Measurements from ENCODE around the gene UCP2.

Gene UCP2

DNA sequence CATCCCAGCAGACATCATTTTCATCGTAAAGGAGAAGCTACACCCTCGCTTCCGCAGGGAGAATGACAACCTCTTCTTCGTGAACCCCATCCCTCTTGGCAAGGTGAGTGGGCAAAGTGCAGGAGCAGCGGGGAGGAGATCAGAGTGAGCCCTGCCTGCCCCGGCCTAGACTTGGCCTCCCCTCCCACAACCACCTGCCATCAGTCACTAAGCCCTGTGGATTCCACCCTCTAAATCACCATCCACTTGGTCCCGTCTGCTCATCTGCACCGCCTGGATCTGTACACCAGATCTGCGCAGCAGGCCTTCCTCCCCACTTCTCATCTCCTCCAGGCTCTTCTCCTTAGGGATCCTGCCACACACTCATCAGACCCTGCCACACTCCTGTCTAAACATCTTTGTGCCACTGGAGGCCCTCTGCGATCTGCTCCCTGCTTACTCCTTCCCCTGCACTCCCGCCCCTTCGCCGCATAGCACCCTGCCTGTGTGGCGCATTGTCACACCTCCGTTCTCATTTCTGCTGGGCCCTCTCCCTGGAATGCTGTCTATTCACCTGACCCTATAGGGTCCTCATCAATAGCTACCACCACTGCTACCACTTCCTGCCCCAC lies 14.2 kb downstream of the UCP2 start:
- DNase-seq: no peak

DNA sequence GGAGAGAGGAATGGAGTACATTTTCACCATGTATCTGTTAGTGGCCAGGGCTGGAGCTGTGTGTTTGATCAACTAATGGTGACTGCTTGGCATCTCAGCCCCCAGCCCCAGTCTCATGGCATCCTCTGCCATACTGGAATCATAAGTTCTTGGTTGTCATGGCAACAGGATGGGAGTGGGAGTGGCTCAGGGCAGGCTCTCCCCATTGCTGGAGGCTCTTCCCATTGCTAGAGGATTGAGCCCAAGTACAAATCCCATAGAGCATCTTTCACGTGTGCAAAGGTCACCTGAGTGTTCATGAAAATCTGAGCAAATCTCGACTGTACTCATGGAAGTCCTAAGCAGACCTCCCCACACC lies 16.9 kb downstream of the UCP2 start:
- DNase-seq: no peak

DNA sequence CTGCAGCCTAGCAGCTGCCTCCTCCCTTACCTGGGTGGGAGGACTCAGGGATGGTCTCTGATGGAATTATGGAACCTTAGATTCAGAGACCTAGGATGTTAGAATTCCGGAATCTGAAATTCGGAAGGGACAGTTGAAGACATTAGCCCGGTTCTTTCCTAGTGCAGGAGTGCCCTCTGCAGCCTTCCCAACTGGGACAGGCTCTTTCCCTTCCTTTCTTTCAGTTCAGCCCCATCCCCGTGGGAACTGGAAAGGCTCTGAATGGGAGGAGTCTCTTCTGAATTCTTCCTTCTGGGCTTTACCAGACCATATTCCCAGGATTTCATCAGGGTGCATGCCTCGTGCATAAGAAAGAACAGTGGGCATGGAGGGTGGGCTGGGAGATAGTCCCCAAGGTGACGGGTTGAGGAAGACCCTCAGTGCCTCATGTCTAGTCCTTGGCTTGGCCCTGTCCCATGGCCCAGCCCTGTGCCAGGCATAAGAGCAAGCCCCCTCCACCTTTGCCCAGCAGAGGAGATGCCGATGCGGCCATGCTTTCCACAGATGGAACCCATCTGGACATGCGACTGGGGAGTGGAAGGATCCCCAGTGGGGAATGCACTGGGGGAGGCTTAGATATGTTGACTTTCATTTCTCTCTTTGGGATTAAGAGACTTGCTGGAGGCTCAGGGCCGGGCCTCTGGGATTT lies 17.4 kb downstream of the UCP2 start:
- no peak for DNase-seq

DNA sequence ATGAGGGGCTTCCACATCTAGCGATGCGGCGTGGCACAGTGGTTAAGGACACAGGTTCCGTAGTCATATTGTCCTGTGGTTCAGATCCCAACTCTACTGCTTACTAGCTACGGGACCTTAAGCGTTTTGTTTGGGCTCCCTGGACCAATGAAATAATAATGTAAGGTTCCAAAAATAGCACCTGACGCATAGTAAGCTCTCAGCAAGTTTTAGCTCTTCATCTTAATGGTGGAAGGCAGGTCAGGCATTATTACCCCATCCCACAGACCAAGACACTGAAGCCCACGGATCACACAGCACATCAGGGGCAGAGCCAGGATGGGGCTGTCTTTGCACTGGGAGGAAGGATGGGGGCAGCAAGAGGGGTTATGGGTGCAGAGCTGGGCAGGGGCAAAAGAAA lies 18.8 kb downstream of the UCP2 start:
- DNase-seq: no peak

DNA sequence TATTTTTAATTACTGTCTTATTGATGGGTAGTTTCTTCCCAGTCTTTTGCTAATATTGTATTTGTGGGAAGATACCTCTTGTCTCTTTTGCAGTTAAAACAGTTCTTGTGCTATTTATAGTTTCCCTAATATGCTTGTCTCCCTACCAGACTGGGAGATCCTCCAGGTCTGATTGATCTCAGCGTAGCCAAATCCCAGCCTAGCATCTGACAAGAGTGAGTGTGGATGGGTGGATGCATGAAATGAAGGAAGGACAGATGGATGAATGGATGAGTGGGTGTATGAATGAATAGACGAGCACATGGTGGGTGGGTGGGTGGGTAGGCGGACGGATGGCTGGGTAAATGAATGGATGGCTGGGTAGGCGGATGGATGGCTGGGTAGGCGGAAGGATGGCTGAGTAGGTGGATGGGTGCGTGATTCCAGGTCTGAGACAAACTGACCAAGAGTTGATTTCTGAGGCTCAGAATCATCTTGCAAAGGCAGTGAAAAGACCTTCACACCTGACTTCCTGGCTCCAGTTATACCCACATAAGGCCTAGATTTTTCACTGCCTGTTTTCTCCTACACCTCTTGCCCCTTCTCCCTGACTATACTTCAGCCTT lies 20.4 kb downstream of the UCP2 start:
- DNase-seq: no peak

DNA sequence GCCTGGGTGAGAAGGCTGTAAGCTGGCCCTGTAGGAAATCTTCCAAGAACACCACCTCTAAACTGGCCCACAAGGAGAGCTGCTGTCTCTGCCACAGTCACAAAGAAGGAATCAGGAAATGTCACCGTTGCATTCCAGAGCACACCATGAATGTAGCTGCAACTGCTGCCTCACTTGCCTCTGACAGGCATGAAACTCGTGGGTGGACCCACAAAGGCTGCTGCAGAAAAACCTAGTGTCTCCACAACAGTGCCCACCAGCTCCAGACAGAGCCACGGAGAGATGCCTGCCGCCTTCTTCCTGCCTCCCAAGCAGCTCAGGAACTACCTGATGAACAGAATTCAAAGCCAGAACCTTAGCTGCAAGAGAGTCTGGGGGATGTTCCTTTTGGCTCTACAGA lies 21.3 kb downstream of the UCP2 start:
- no peak for DNase-seq

DNA sequence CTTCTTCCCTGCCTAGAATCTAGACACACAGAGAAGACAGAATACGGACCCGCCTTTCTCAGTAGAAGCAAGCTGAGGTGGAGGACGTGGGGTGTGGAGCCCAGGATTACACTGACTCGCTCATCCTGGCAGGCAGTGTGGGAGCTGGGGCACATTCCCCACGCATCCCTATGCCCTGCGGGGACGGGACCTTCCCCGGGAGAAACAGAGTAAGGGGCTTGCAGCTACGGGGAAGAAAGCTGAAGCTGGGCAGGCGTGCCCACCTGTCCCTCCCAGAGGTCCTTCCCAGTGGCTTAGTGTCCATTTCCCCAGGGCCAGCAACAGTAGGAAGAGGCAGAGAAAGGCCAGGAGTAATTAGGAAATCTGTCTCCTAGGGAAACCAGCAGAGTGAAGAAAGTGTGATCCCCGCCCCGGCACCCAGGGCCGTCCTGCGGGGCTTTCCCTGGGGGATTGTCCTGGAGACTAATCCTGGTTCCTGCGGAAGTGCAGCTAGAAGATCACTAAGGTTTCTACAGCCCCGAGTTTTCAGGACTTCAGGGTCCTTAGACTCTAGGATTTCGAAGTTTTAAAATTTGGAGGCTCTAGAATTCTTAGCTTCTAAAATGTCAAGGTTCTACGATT lies 24.0 kb downstream of the UCP2 start:
- no peak for DNase-seq

DNA sequence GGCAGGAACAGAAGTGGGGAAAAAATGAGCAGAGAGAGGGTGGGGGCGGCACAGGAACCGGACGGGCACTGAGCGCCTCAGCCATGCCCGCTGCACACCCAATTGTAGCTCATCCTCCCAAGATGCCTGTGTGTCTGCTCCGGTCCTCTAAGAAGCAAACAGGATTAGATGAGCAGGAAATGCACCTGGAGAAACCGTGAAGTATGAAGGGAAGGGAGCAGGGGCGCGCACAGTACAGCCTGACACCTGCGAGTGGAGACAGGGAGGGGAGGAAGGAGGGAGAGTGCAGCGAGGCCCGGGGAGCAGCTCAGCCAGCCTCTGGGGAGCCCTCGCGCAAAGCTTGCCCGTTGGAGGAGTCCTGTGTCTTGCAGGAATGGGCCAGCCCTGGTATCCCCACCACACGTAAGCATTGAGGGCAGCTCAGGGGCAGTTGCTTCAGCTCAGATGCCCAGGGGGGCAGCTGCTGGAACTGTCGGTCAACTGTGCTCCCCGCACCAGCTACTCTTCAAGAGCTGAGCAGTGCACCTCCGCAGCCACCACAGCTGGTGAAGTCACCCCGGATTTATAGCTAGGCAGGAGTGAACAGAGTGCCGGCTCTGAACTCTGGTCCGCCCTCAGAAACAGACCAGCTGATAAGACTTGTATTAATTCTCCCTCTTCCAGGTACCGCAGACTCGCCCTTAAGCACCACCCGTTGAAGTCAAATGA lies 24.8 kb downstream of the UCP2 start:
- no peak for DNase-seq

DNA sequence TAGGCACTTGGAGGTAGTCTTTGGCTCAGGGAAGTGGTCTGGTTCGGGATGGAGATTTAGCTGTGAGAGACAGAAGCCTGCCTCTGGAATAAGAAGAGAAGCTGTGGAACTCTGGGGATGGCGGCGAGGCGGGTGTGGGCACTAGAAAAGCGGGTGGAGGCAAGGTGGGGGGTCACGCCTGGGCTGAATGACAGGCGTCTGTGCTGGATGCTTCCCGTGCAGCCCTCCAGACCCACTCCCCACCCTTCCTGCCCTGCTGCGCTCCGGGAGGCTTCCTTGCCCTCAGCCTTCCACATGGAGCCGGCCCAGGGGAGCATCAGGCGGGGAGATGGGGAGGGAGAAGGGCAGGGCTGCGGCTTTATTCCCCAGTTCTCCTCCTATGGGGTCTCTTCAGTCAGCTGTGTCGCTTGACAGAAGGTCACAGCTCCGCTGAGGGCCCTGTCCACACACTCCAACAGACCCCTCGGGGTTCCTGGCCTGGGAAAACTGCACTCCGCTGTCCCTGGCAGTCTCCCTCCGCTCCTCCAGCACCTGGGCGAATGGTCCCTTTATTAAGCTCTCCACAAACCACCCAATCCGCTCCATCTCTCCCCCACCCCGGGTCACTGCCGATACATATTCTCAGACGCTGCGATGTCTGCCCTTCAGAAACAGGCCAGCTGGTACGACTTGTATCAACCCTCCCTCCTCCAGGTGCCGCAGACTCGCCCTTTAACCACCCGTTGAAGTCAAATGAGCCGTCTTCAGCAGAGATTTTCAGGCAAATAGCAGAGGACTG lies 25.6 kb downstream of the UCP2 start:
- no peak for DNase-seq

DNA sequence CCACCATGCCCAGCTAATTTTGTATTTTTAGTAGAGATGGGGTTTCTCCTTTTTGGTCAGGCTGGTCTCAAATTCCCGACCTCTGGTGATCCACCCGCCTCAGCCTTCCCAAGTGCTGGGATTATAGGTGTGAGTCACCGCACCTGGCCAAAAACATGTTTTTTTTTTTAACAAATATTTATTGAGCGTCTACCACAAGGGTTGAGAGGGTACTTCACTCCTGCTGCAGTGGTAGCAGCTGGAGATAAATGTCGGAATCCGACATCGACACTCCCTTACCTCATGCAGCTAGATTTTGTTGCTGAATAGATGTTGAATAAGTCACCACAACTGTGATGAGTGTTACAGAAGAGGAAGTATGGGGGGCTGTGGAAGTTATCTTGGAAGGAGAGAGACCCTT lies 30.8 kb downstream of the UCP2 start:
- DNase-seq: no peak

DNA sequence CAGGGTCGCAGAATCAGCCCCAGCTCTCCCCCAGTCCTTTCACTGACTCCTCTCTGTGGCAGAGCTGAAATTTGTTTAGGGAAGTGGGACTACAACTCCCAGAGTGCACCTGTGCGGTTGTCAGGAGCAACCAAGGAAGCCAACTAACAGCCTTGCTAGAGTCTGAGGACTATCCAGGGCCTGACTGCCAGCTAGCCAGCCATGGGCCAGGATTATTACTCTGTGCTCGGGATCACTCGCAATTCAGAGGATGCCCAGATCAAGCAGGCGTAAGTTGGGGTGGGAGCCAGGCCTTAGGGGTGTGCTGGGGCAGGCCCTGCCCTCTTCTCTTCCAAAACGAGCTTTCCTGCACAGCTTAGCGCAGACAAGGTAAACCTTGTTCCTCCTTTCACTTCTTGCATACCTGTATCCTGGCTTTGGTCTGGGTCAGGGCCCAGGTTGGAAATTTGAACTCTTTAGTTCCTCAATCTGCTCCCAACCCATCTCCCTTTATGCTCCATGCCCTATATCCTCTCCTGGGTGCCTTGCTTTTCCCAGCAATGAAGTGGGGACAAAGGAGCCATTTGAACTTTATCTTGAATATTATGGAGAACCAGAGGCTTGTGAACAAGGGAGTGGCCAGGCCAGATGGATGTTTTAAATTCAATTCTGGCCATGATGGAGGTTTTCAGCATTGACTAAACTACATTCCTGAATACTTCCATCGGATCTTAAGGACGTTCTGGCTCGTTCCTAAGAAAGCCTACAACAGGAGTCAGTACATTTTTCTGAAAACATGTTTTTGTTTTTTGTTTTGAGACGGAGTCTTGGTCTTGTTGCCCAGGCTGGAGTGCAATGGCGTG lies 31.6 kb downstream of the UCP2 start, which contains the start of gene DNAJB13:
Gene DNAJB13 (plus strand): TSS at position 158 of the 842 bp plus-strand sequence. CDS start 44 bp downstream, at position 202.
- DNase-seq: no peak

DNA sequence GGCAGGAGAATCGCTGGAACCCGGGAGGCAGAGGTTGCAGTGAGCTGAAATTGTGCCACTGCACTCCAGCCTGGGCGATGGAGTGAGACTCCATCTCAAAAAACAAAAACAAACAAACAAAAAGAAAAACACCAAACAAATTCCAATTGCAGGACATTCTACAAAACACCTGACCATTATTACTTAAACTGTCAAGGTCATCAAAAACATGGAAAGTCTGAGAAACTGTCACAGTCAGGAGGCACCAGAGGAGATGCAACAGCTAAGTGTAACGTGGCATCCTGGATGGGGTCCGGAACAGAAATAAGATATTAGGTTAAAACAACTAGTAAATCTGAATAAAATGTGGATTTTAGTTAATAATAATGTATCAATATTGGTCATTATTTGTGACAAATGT lies 32.7 kb downstream of the UCP2 start:
- DNase-seq: no peak

DNA sequence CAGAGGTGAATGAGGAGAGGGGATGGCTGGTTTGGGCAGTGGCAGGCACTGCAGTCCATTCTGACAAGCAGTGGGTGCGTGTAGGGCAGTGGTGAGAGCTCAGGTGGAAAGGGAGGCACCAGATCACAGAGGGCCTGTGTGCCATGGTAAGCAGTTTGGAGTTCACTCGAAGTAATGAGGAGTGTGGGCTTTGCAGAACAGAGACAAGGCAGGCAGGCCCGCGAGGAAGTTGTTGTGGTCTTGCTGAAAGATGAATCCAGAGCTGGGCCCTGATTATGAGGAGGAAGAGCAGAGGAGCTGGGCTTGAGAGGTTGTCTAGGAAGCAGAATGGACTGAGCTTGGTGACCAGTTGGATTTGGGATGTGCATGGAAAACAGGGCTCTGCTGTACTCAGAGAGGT lies 33.4 kb downstream of the UCP2 start:
- no peak for DNase-seq

DNA sequence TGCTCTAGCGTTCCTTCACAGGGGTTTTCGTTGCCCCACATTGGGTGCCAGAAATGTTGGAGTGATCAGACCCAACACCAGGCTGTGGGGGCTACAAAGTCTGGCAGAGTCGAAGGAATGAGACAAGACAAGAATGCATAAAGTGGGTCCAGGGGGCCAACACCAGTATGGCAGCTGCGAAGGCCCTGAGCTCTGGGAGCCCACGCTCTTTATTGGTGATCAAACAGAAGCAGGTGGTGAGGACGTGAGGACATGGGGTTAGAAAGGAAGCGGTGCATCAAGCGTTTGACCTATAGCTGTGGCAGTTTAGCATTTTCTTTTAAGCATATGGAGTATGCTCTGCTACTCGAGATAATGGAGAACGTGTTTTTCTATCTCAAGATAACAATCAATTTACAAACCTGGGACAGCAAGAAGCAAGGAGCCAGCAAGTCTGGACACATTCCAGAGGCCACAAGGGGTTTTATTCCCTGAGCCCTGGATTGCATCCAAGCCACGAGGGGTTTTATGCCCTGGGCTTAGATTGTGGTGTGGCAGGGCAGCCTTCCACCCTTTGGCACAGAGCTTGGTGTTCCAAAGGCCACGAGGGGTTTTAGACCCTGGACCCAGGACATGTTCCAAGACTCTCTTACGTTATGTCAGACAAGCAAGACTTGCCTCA lies 35.7 kb downstream of the UCP2 start:
- no peak for DNase-seq

DNA sequence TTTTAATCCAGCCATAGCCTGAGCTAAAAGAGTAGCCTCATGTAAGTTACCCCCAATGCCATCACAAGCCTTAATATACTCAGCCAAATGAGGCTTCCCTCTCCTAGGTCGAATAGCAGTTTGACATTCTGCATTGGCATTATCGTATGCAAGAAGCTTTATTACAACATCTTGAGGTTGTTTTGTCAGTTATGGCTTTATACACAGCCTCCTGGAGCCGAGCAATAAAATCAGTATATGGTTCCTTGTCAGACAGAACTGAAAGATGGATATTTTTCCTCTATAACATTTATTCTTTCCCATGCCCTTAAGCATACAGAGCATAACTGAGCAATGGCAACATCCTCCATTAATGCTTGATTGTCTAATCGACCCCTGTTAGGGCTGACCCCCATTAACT lies 37.2 kb downstream of the UCP2 start:
- DNase-seq: no peak

DNA sequence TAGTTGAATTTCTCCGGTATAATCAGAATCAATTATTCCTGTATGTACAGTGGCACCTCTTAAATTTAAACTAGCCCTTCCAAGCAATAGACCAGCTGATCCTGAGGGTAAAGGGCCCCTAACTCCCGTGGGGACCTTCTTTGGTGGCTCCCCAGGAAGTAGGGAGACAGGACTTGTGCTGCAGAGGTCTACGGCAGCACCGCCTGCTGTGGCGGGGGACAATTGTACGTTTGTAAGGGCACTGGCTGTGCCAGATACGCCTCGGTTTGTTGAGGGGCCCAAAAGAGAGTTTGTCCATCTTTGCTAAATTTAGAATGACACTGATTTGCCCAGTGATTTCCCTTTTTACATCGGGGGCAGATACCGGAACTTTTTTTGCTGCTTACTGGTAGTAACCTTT lies 37.7 kb downstream of the UCP2 start:
- DNase-seq: no peak

DNA sequence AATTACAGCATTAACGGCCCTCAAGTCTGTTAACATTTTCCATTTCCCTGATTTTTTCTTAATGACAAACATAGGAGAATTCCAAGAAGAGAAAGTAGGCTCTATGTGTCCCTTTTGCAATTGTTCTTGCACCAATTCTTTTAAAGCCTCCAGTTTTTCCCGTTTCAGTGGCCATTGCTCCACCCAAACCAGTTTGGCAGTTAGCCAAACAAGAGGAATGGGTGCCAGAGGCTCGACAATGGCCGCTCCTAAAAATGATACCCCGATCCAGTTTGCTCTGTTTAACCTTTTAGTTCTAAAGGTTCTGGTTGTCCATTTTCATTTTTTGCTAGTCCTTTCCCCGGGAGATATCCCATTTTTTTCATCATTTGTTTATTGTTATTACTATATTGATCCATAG lies 38.6 kb downstream of the UCP2 start:
- no peak for DNase-seq

DNA sequence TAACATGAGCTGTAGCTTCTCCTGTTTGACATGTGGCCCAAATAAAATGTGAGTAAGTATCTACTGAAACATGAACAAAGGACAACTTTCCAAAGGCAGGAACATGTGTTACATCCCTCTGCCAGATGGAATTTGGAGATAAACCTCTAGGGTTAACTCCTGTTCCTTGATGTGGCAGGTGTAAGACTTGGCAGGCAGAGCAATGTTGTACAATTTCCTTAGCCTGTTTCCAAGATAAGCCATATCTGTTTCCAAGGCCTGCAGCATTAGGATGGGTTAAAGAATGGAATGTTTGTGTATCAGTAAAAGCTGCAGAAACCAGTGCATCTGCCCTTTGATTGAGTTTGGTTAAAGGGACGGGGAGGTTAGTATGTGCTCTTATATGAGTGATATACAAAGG lies 40.6 kb downstream of the UCP2 start:
- no peak for DNase-seq

DNA sequence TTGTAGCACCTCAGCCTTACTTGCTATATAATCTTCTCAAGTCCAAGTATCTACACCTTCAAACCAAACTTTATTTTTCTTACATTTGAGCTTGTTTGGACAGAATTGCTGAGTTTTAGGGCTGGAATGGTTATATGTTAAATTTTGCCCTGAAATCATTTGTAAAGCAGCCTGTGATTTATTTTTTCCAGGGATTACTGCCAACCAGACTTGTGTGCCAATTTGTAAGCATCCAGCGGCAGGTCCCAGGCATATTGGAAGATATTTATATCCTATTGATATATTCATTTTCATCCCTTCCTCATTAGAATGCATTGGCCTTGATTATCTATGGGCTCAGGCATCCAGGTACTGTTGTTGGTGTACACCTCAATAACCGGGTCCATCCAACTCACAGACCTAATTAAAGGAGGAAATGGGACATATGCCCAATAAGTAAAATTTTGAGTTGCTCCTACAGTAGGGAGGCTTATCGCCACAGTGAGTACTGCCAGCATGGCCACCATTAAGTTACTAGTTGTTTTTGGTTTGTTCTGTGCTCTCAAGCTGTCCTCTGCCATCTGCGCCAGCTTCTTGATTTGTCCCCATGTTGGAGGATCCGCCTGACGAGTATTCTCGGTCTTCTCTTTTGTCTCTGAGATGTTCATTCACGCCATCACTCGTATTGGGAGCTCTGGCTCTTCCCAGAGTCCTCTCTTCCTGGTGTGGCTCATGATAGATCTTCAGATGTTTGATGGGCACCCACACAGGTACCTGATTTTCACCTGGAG lies 41.7 kb downstream of the UCP2 start:
- no peak for DNase-seq

DNA sequence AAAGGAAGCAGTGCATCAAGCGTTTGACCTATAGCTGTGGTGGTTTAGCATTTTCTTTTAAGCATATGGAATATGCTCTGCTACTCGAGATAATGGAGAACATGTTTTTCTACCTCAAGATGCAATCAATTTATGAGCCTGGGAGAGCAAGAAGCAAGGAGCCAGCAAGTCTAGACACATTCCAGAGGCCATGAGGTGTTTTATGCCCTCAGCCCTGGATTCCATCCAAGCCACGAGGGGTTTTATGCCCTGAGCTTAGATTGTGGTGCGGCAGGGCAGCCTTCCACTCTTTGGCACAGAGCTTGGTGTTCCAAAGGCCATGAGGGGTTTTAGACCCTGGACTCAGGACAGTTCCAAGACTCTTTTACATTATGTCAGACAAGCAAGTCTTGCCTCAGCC lies 43.5 kb downstream of the UCP2 start:
- DNase-seq: no peak
